HG03521 (cell line): Measurements from ENCODE around the gene ACKR2.

Experiments used
- ATAC-seq: cut with Tn5 transposase; IDR thresholded peaks from one replicate; pipeline ENCODE4 v1.9.1; 2021; ENCODE audit warnings: mild to moderate bottlenecking, moderate library complexity; ENCODE audit not compliant: unreplicated experiment

Gene ACKR2

GRCh38 chr3:42914771-42915515 lies 105.7 kb downstream of the ACKR2 start:
- ATAC-seq: no peak
